Measurements from ENCODE around the gene NUP85.
"Not testable (repeated sequence)": the region's sequence is repeated elsewhere in the genome, so short reads cannot be mapped to it uniquely, and the experiment has no call there.

Gene NUP85

GRCh38 chr17:75205793-75206163, 299 bp downstream of the NUP85 start:
- DNase-seq: no peak
- no peak for ATAC-seq

- DNase-seq, ATAC-seq: not testable (repeated sequence)
Measured at GRCh38 chr17:75207050-75207407, 1.6 kb downstream of the NUP85 start.

GRCh38 chr17:75207760-75208159, 2.3 kb downstream of the NUP85 start:
- DNase-seq (no peak), ATAC-seq (no peak)

- no peak for ATAC-seq
- no peak for DNase-seq
Measured at GRCh38 chr17:75208161-75208560, 2.7 kb downstream of the NUP85 start.

GRCh38 chr17:75209061-75209460, 3.6 kb downstream of the NUP85 start:
- no peak for DNase-seq
- no peak for ATAC-seq

GRCh38 chr17:75218131-75218530, 12.7 kb downstream of the NUP85 start:
- DNase-seq: no peak
- ATAC-seq: no peak

GRCh38 chr17:75219815-75220214, 14.3 kb downstream of the NUP85 start:
- DNase-seq (no peak), ATAC-seq (no peak)

- ATAC-seq (no peak), DNase-seq (no peak)
Measured at GRCh38 chr17:75225016-75225415, 19.5 kb downstream of the NUP85 start.

GRCh38 chr17:75227729-75228128, 22.2 kb downstream of the NUP85 start:
- DNase-seq (no peak), ATAC-seq (no peak)

GRCh38 chr17:75228305-75228704, 22.8 kb downstream of the NUP85 start:
- ATAC-seq (no peak), DNase-seq (no peak)

- DNase-seq (no peak), ATAC-seq (no peak)
Measured at GRCh38 chr17:75228847-75229246, 23.4 kb downstream of the NUP85 start.

- ATAC-seq: no peak
- no peak for DNase-seq
Measured at GRCh38 chr17:75231071-75231470, 25.6 kb downstream of the NUP85 start.

- ATAC-seq (no peak), DNase-seq (no peak)
Measured at GRCh38 chr17:75231741-75232464, 26.4 kb downstream of the NUP85 start.

GRCh38 chr17:75232786-75233185, 27.3 kb downstream of the NUP85 start:
- DNase-seq (no peak), ATAC-seq (no peak)

GRCh38 chr17:75237100-75238014, 31.9 kb downstream of the NUP85 start:
- no peak for ATAC-seq

GRCh38 chr17:75238020-75238580, 32.6 kb downstream of the NUP85 start:
- DNase-seq (no peak), ATAC-seq (no peak)

More at GRCh38 chr17:75237100-75238014, 31.9 kb downstream of the NUP85 start:
- no peak for DNase-seq

- DNase-seq (peak; percentile 69), ATAC-seq (peak; percentile 58)
Measured at GRCh38 chr17:75238684-75239191, 33.3 kb downstream of the NUP85 start.

GRCh38 chr17:75239214-75239613, 33.7 kb downstream of the NUP85 start:
- ATAC-seq (no peak), DNase-seq (no peak)

- ATAC-seq: peak; percentile 1
- DNase-seq: no peak
Measured at GRCh38 chr17:75239778-75240393, 34.4 kb downstream of the NUP85 start.

GRCh38 chr17:75240394-75241142, 35.1 kb downstream of the NUP85 start:
- peak; percentile 38 for ATAC-seq
- DNase-seq: peak; percentile 66

- no peak for ATAC-seq
- no peak for DNase-seq
Measured at GRCh38 chr17:75241143-75241430, 35.6 kb downstream of the NUP85 start.

GRCh38 chr17:75241502-75241901, 36.0 kb downstream of the NUP85 start:
- ATAC-seq (no peak), DNase-seq (no peak)

Data from stimulated activated naive CD8-positive, alpha-beta T cell treated with anti-CD3 and anti-CD28 coated beads, Interleukin-15, Interleukin-2, amounts not matched to agents 100 U/mL and 50 U/mL, for 24 hours (primary cell).